Right lobe of liver (tissue), 4 donors: ENCODE data around the gene MAGI1.

Source experiments
- POLR2A ChIP-seq: fragments of 450-650 bp; IDR thresholded peaks from one replicate; pipeline ENCODE4 v1.6.1; 2017; ENCODE audit warnings: antibody characterized with exemption, mild to moderate bottlenecking
- TF ChIP-seq, protein P1 (sequence below), 4 donors: fragments of 200-600 bp in 3 of 4; fragments of 450-650 bp in 1 of 4; IDR thresholded peaks; one replicate each; pipeline versions ENCODE4 v1.5.1 to v1.8.0; 2016 to 2022; ENCODE audit warnings: antibody characterized with exemption in 4 of 4, mild to moderate bottlenecking in 2 of 4
- donor health status: DM: no; HTN: no; CAD: no.
- donor health status: DM: no; HTN: no; CAD: no.
- donor health status: DM: no; HTN: yes; CAD: no.

DNA sequence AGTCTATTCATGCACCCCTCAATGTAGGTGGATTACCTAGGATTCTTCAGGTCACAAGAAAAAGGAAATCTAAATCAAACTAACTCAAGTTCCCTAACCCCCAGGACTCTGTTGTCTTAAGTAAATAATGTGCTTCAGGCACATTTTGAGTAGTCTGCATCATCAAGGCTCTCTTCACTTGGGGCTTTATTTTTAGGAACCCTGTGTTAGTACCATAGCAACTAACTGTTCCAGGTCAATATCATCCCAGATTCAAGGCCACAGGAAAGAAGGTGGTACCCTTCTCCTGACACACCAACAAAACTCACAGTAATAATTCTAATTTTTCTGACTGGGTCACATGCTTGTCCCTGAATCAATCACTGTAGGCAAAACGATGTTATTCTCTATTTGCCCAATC lies 218.1 kb downstream of the MAGI1 start:
- TF ChIP-seq, protein P1, sequence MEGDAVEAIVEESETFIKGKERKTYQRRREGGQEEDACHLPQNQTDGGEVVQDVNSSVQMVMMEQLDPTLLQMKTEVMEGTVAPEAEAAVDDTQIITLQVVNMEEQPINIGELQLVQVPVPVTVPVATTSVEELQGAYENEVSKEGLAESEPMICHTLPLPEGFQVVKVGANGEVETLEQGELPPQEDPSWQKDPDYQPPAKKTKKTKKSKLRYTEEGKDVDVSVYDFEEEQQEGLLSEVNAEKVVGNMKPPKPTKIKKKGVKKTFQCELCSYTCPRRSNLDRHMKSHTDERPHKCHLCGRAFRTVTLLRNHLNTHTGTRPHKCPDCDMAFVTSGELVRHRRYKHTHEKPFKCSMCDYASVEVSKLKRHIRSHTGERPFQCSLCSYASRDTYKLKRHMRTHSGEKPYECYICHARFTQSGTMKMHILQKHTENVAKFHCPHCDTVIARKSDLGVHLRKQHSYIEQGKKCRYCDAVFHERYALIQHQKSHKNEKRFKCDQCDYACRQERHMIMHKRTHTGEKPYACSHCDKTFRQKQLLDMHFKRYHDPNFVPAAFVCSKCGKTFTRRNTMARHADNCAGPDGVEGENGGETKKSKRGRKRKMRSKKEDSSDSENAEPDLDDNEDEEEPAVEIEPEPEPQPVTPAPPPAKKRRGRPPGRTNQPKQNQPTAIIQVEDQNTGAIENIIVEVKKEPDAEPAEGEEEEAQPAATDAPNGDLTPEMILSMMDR (IDR thresholded peaks at IDR 0.05) = no peak
- no peak for TF ChIP-seq POLR2A
